C4-2B (cell line): Measurements from ENCODE around the gene ATG7.

Source experiments
- H3K27ac ChIP-seq: fragments of 450-650 bp; 2 replicates; pipeline ENCODE4 v1.5.1; 2017
- CTCF ChIP-seq: fragments of 450-650 bp; conservative IDR thresholded peaks from 2 replicates; pipeline ENCODE4 v1.5.1; 2017; ENCODE audit warnings: mild to moderate bottlenecking
- ZFX ChIP-seq: fragments of 450-650 bp; IDR thresholded peaks from 2 replicates; pipeline ENCODE4 v1.6.1; 2017

The ATG7 gene

GRCh38 chr3:11367143-11367693 lies 95.0 kb downstream of the ATG7 start:
- peak overlapping the region; percentile 47; the same call in 1 of the 2 replicates for H3K27ac ChIP-seq

GRCh38 chr3:11370191-11370590 lies 98.0 kb downstream of the ATG7 start:
- TF ChIP-seq CTCF (no peak), ZFX (no peak)
- no peak overlapping the region for H3K27ac ChIP-seq

More at GRCh38 chr3:11367143-11367693, 95.0 kb downstream of the ATG7 start:
- TF ChIP-seq CTCF (no peak), ZFX (no peak)

GRCh38 chr3:11370966-11371365 lies 98.8 kb downstream of the ATG7 start:
- H3K27ac ChIP-seq, result no peak overlapping the region
- TF ChIP-seq CTCF (no peak), ZFX (no peak)

GRCh38 chr3:11371747-11372146 lies 99.5 kb downstream of the ATG7 start:
- no peak overlapping the region for H3K27ac ChIP-seq
- TF ChIP-seq CTCF, result no peak

- TF ChIP-seq ZFX, result no peak
- no peak for TF ChIP-seq CTCF
- H3K27ac ChIP-seq, result no peak overlapping the region
Measured at GRCh38 chr3:11373235-11373634, 101.0 kb downstream of the ATG7 start.

- H3K27ac ChIP-seq, result no peak overlapping the region
- no peak for TF ChIP-seq ZFX
- TF ChIP-seq CTCF, result no peak
Measured at GRCh38 chr3:11373654-11374053, 101.5 kb downstream of the ATG7 start.

GRCh38 chr3:11375333-11376088 lies 103.3 kb downstream of the ATG7 start:
- no peak for TF ChIP-seq CTCF
- TF ChIP-seq ZFX, result no peak
- H3K27ac ChIP-seq, result no peak overlapping the region
